G401 (cell line): ENCODE results near the gene USP33. TPM values are rescaled to one million over a fixed set of nuclear protein-coding genes. Genes with fewer than 3 reads are reported as not detected.
"Not testable (repeated sequence)": the region's sequence is repeated elsewhere in the genome, so short reads cannot be mapped to it uniquely, and the experiment has no call there.

ENCODE experiments used
- DNase-seq: peaks from one replicate; pipeline ENCODE4 v3.0.0-alpha.2; 2015; ENCODE audit warnings: low spot score
- in situ Hi-C: cut with HindIII; loops from 2 replicates; pipeline ENCODE4 v1.10.0; 2016; ENCODE audit warnings: low sequenced_read_pairs, mixed read lengths
- total RNA-seq: library from RNA; depleted of rRNA; stranded (reverse); fragments of >200 nt; shearing (Covaris generic); gene quantifications from 2 replicates; pipeline ENCODE4 v1.2.3, GENCODE V29; 2014

The USP33 gene
- total RNA-seq, 1 experiment from 2014 or later = 67.4 TPM

- no peak for DNase-seq
- in situ Hi-C loops = no loop called here
Measured at GRCh38 chr1:77678660-77679610, 80.7 kb downstream of the USP33 start.

GRCh38 chr1:77674807-77675206, 84.8 kb downstream of the USP33 start:
- in situ Hi-C loops, DNase-seq: not testable (repeated sequence)

GRCh38 chr1:77673716-77674355, 85.8 kb downstream of the USP33 start:
- in situ Hi-C loops = no loop called here
- DNase-seq = no peak

- in situ Hi-C loops = no loop called here
Measured at GRCh38 chr1:77673030-77673429, 86.6 kb downstream of the USP33 start.

GRCh38 chr1:77672374-77672773, 87.3 kb downstream of the USP33 start:
- DNase-seq = no peak
- in situ Hi-C loops = no loop called here

More at GRCh38 chr1:77673030-77673429, 86.6 kb downstream of the USP33 start:
- DNase-seq = no peak

- DNase-seq = no peak
- in situ Hi-C loops = no loop called here
Measured at GRCh38 chr1:77671836-77672235, 87.8 kb downstream of the USP33 start.

- no peak for DNase-seq
- in situ Hi-C loops = no loop called here
Measured at GRCh38 chr1:77670330-77670729, 89.3 kb downstream of the USP33 start.

DNA sequence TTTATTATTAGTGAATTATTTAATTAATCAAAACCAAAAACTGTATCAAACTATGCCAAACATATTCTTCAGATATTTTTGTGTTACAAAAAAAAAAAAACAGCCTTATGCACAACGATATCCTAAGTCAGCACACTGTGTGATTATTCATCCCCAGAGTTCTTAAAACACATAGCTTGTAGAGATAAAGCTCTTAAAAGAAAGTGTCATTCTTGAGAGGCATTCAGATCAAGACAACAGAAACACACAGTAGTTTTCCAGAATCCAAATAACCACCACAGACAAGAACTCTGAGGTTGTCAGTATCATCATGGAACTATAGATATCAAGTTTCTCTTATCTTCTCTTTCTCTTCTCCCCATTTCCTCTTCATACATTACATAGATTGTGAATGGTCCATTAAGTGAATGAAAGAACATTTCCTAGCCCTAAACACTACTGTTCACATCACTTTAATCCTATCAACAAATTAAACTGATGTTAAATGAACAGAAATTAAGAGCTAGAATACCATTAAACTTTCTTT, 90.7 kb downstream of the USP33 start:
- no peak for DNase-seq
- in situ Hi-C loops = no loop called here

- in situ Hi-C loops = no loop called here
- no peak for DNase-seq
Measured at GRCh38 chr1:77664939-77665516, 94.6 kb downstream of the USP33 start.

DNA sequence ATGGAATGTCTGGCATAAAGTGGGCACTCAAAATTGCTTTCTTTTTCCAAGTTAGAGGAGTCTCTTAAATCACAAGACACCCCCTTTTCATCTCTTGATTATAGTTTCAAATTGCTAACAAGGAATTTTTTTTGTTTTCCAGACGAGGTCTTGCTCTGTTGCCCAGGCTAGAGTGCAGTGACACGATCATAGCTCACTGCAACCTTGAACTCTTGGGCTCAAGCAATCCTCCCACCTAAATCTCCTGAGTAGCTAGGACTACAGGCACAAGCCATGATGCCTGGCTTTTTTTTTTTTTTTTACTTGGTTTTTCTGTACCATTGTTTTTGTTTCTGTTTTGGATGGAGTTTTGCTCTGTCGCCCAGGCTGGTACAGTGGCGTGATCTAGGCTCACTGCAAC, 98.0 kb downstream of the USP33 start:
- no peak for DNase-seq
- in situ Hi-C loops = no loop called here

- no peak for DNase-seq
- in situ Hi-C loops = no loop called here
Measured at GRCh38 chr1:77659879-77660593, 99.6 kb downstream of the USP33 start.

GRCh38 chr1:77658271-77658670, 101.4 kb downstream of the USP33 start:
- no peak for DNase-seq
- in situ Hi-C loops = no loop called here

GRCh38 chr1:77655431-77655974, 104.1 kb downstream of the USP33 start:
- in situ Hi-C loops = no loop called here
- no peak for DNase-seq

DNA sequence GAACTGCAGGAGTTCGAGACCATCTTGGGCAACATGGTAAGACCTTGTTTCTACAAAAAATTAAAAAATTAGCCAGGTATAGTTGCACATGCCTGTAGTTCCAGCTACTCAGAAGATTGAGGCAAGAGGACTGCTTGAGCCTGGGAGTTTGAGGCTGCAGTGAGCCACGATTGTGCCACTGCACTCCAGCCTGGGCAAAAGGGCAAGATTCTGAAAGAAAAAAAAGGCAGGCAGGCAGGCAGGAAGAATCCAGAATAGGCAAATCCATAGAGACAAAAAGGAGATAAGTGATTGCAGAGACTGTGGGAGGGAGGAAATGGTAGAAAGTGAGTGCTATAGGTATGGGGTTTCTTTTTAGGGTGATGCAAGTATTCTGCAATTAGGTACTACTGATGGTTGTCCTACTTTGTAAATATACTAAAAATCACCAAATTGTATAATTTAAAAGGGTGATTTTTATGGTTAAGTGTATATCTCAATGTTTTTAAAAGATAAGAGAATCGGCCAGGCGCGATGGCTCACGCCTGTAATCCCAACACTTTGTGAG, 106.6 kb downstream of the USP33 start:
- in situ Hi-C loops = no loop called here
- DNase-seq = no peak

DNA sequence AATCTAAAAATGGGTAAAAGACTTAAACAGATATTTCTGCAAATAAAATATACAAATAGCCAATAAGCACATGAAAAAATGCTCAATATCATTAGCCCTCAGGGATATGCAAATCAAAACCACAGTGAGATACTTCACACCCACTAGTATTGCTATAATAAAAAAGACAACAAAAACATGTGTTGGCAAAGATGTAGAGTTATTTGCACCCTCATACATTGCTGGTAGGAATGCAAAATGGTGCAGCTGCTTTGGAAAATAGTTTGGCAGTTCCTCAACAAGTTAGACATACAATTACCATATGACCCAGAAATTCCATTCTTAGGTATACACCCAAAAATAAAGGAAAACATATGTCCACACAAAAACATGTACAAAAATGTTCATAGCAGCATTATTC, 107.4 kb downstream of the USP33 start:
- no peak for DNase-seq
- in situ Hi-C loops = no loop called here

GRCh38 chr1:77649127-77649526, 110.5 kb downstream of the USP33 start:
- DNase-seq = no peak
- in situ Hi-C loops = no loop called here

GRCh38 chr1:77646224-77646623, 113.4 kb downstream of the USP33 start:
- in situ Hi-C loops, DNase-seq: not testable (repeated sequence)
